GM10847 (cell line): ENCODE data around the gene RNU6-7.

ENCODE experiments used
- POLR2A ChIP-seq: IDR thresholded peaks from 2 replicates; pipeline ENCODE4 v1.6.1; 2011; ENCODE audit not compliant: insufficient read length; ENCODE audit errors: extremely low read depth

Gene RNU6-7

DNA sequence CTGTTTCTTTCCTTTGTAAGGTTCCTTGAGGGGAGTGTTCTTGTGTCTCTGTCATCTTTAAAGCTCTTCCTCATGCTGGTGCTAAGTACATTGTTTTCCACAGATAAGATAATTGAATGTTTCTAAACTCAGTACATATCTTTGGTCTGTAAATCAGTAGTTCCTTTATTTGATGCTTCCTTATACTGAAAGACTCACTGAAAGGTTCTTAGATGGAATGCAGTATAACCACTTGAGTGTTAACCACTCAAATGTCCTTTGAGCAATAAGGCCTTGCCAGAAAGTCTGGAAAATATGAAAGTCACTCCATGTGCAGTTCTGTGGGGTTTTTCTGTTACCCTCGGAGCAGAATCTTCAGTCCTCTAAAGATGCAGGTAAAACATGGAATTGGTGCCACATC is 24.2 kb downstream of the RNU6-7 start:
- no peak for TF ChIP-seq POLR2A

DNA sequence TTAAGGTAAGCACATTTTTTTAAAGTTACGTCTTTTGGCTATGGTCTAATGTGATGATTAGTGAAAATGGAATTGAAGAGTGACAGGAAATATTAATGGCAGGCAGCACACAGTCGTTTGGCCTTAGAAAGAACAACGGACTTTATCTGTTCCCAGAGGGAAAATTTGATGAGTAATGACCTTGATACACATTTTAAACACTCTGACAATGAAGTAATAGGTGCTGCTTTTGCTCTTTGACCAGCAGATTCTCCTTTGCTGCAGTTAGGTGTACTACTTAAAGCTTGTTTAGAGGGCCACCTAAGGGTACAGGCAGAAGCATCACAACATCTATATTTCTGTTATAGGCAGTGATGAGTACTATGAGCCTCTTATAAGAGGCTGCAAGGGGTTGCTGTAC is 28.3 kb downstream of the RNU6-7 start:
- no peak for TF ChIP-seq POLR2A

DNA sequence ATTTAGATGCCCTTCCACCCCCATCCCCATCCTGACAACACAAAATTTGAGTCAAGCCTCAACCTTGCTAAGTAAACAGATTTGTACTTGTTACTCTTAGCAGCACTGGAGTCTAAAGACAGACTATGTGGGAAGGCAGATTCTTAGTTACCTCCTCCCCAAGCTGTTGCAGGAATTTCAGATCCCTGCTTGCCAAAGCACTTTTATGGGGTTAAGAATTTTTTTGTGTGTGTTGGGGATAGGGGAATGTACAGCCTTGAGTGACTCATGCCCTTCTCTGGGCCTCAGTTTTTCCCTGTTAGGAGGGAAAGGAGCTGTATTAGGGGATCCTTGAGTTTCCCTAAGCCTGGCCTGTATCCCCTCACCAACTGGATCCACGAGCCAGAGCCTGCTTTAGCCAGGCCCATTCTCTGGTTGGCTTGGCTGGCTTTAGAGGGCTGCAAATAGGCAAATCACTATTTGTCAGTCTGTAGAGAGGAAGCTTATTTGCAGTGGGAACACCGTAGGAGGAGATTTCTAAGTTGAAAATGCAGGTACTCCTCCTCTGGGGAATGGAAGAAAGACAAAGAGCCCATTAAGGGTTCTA is 28.9 kb downstream of the RNU6-7 start:
- TF ChIP-seq POLR2A, result no peak

DNA sequence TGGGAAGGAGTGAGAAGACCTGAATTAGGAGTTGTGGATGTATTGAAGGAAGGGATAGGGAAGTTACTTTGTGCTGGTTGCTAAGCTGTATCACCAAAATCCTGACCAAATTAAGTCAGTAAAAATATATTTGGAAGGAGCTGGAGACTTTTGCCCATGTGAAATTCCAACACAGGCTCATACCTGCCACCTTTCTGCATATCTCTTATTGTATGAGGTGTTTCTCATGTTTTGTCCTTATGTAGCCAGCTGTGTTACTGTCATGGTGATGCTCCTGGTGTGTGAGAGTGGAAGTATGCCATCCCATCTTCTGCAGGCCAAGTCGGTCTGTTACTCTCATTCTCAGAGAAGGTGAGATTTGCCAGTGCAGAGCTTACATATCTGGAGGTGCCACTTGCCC is 30.6 kb downstream of the RNU6-7 start:
- TF ChIP-seq POLR2A, result no peak

DNA sequence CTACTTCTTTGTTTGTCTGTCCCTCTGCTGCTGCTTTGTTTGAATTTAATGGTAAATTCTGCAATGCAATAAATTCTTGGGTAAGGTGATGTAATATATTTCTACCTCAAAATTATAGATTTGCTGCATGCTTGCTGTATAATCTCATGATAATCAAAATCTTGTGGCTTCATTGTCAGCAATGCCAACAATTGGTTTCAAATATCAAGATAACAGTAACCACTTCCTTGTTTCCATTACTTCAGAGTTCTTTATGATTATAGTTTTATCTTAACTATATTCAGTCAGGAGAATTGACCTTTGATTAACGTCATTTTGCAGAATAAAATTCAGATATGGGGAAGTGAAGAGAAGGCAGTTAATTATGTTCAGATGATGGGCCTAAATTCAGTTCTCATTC is 31.4 kb downstream of the RNU6-7 start:
- TF ChIP-seq POLR2A, result no peak

DNA sequence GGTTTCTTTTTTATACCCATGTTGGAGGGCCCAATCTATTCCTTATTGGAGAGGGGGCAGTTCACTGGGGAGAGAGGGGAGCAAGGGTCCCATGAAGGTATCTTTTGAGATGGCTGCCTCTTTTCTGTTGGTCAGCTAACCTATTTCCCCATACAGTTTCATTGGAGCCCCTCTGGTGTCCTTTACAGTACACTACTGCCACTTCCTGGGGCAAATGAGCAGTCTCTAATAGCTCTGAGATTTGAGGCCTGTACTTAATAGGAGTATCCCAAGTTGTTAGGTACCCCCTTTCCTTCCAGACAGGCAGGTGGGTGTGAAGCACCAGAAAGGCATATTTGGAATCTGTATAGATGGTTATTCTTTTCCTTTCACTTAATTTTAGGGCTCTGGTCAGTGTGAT is 42.6 kb downstream of the RNU6-7 start:
- TF ChIP-seq POLR2A, result no peak

DNA sequence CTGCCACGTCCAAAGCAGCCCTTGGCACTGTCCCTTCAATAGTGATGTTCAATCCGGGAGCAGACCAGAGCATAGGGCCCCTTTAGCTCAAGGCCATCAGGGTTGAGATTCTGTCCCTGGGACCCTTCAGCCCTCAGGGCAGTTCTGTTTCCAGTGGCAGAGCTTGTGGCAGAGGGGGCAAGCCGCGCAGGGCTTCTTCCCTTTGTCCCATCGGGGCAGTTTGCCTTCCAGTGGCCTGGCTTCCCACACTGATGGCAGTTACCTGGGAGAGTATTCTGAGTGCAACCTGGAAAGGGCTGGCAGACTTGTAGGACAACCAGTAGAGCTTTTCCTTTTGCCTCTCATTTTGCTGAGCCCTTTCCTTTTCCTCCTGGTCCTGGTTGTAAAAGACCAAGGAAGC is 44.9 kb downstream of the RNU6-7 start:
- TF ChIP-seq POLR2A, result no peak

DNA sequence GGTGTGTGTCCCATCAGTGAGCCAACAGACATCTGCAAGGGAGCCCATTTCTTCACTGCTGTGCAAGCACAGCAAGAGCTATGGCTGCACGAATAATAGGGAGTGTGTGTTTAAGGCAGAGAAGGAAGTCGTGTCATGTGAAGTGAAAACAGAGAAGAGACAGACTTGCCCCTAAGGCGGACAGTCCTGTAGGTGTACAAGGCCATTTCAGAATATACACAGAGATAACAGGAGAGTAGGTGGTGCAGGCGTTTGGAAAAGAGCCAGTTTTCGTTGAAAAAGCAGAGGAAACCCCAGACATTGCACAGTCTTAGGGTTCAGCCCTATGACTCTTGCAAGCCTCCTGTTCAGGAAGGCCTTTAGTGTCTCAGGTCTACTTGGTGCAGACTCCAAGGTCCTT is 47.5 kb downstream of the RNU6-7 start:
- TF ChIP-seq POLR2A, result no peak

DNA sequence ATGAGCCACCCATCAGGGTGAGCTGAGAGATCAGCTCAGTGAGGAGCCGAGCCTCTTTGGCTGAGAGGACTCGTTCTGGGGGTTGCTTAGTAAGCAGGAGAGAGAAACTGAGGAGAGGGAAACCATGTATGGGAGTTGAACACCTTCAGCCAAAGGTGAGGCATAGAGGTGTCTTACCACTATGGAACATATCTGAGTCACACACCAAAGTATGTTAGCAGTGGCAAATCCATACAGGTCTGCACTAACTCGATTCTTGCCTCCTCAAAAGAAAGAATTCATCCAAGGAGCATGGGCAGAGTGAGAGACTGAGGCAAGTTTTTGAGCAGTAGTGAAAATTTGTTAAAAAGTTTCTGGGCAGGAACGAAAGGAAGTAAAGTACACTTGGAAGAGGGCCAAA is 47.9 kb downstream of the RNU6-7 start:
- no peak for TF ChIP-seq POLR2A

DNA sequence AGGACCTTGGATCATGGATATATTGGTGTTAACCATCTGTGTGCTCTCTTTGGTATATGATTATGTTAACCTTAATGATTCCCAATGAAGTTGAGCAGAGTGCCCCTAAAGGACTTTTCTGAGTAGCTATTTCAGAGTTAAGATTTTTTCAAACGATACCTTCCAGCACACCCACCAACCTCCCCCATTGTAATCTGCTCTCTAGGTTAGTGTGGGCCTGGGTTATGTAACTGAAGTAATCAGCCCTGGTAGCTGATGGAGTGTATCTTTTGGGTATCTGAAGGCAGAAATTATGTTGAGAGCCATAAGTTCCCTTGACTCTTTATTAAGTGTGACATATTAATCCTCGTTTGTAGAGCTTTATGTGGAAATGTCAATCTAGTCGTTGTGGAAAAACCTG is 48.8 kb downstream of the RNU6-7 start:
- TF ChIP-seq POLR2A, result no peak

DNA sequence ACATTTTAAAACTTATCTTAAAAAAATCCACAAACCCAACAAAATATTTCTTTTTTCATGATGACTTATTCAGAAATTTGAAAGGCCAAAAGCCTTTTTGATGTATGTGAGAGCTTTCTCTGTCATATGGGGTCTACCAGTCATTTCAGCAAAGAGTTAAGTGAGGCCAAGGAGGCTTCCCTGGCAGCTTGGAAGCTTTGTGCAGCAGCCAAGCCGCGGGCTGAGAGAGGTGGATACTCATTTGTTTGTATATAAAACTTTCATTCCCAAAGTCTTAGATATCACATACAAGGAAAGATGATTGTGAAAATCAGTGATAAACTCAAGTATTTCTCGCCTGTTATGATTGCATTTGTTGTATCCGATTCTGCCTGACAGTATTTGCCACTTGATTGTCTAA is 49.7 kb downstream of the RNU6-7 start:
- TF ChIP-seq POLR2A, result no peak
